NT2/D1 (cell line): ENCODE results near the gene CHADL.

Experiments used
- SUZ12 ChIP-seq: IDR thresholded peaks from 2 replicates; pipeline ENCODE4 v1.6.1; 2011; ENCODE audit not compliant: insufficient read length, insufficient read depth; ENCODE audit errors: extremely low read depth
- YY1 ChIP-seq: IDR thresholded peaks from 2 replicates; pipeline ENCODE4 v1.6.1; 2011; ENCODE audit not compliant: insufficient read length, insufficient read depth
- ZNF274 ChIP-seq: IDR thresholded peaks from 2 replicates; pipeline ENCODE4 v1.6.1; 2011; ENCODE audit warnings: mild to moderate bottlenecking, low read depth, low read length

DNA sequence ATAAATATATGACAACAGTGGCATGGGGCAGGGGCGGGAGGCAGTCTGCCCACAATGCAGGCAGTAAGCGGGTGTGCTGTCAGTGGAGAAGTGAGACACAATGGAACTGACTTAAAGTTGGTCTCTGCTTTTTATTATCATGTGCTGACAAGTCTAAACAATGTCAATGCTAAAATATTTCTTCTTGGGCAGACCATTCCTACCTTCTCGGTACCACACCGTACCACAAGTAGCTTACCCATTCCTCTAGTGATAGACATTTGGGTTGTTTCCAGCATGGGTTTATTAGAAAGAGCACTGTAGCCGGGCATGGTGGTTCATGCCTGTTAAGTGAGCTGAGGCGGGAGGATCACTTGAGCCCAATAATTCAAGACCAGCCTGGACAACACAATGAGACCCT lies 2.6 kb upstream of the CHADL start:
- TF ChIP-seq YY1 (no peak), SUZ12 (no peak), ZNF274 (no peak)
